Loucy (cell line): ENCODE measurements around the gene NAXE.

Experiments used
- H2AFZ ChIP-seq: fragments of 200-600 bp; sonication (generic); 2 replicates; pipeline ENCODE4 v1.6.0; 2016; ENCODE audit warnings: antibody characterized with exemption, mild to moderate bottlenecking, low read length, moderate library complexity
- H3F3A ChIP-seq: fragments of 200-600 bp; 2 replicates; pipeline ENCODE4 v1.6.0; 2016; ENCODE audit warnings: antibody characterized with exemption, low read depth, mild to moderate bottlenecking
- H3K27me3 ChIP-seq: fragments of 200-600 bp; sonication (generic); 2 replicates; pipeline ENCODE4 v1.6.1; 2014; ENCODE audit warnings: low read length, mild to moderate bottlenecking; ENCODE audit not compliant: insufficient read depth, poor library complexity, severe bottlenecking
- H3K36me3 ChIP-seq: fragments of 200-600 bp; sonication (generic); 2 replicates; pipeline ENCODE4 v1.6.1; 2016; ENCODE audit warnings: low read length; ENCODE audit not compliant: insufficient read depth
- H3K4me1 ChIP-seq: fragments of 200-600 bp; sonication (generic); 2 replicates; pipeline ENCODE4 v1.5.1; 2014; ENCODE audit warnings: low read length, mild to moderate bottlenecking; ENCODE audit not compliant: insufficient read depth, poor library complexity, severe bottlenecking
- H3K4me2 ChIP-seq: fragments of 200-600 bp; sonication (generic); 2 replicates; pipeline ENCODE4 v1.6.0; 2014; ENCODE audit warnings: antibody characterized with exemption, low read length, low read depth, mild to moderate bottlenecking; ENCODE audit not compliant: poor library complexity, severe bottlenecking
- H3K4me3 ChIP-seq: fragments of 200-600 bp; sonication (generic); 2 replicates; pipeline ENCODE4 v1.5.1; 2014; ENCODE audit warnings: low read length, mild to moderate bottlenecking, mixed read lengths; ENCODE audit not compliant: poor library complexity, severe bottlenecking
- H3K79me2 ChIP-seq: fragments of 200-600 bp; sonication (generic); 2 replicates; pipeline ENCODE4 v1.6.1; 2014; ENCODE audit warnings: low read length; ENCODE audit not compliant: insufficient read depth
- H3K9ac ChIP-seq: fragments of 200-600 bp; sonication (generic); 2 replicates; pipeline ENCODE4 v1.6.0; 2014; ENCODE audit warnings: mild to moderate bottlenecking, low read depth, low read length, moderate library complexity; ENCODE audit not compliant: poor library complexity, severe bottlenecking
- H3K9me2 ChIP-seq: fragments of 200-600 bp; sonication (generic); replicated peaks from 2 replicates; pipeline ENCODE4 v1.6.1; 2016; ENCODE audit warnings: low read depth, low read length, mixed read lengths
- H3K9me3 ChIP-seq: fragments of 200-600 bp; sonication (generic); 2 replicates; pipeline ENCODE4 v1.6.1; 2014; ENCODE audit warnings: mild to moderate bottlenecking, antibody characterized with exemption, low read length, low read depth; ENCODE audit not compliant: insufficient read depth
- H4K20me1 ChIP-seq: fragments of 200-600 bp; sonication (generic); 2 replicates; pipeline ENCODE4 v1.6.0; 2014; ENCODE audit warnings: antibody characterized with exemption, low read length, mild to moderate bottlenecking; ENCODE audit not compliant: insufficient read depth, poor library complexity, severe bottlenecking
- CTCF ChIP-seq: fragments of 200-600 bp; sonication (generic); conservative IDR thresholded peaks from 2 replicates; pipeline ENCODE4 v1.5.1; 2014; ENCODE audit warnings: mild to moderate bottlenecking, antibody characterized with exemption, low read length
- EZH2phosphoT487 ChIP-seq: fragments of 200-600 bp; IDR thresholded peaks from 2 replicates; pipeline ENCODE4 v1.6.1; 2018; ENCODE audit warnings: antibody characterized with exemption, mild to moderate bottlenecking, moderate library complexity, borderline replicate concordance

Gene NAXE

GRCh38 chr1:156549390-156549789, 42.2 kb upstream of the NAXE start:
- TF ChIP-seq EZH2phosphoT487 (no peak), CTCF (0 out of 2 replicates have a peak, but pooled peaks have one; percentile 19)
- no peaks in the 10 kb centered on the region for H3F3A ChIP-seq
- H3K79me2 ChIP-seq = no peaks in the 10 kb centered on the region
- no peaks in the 10 kb centered on the region for H3K4me1 ChIP-seq
- no peak overlapping the region for H3K9ac ChIP-seq
- no peaks in the 10 kb centered on the region for H3K27me3 ChIP-seq
- no peaks in the 10 kb centered on the region for H3K9me3 ChIP-seq
- no peaks in the 10 kb centered on the region for H3K9me2 ChIP-seq
- no peak overlapping the region for H3K4me2 ChIP-seq
- H4K20me1 ChIP-seq = no peaks in the 10 kb centered on the region
- peaks cover 10% of the 10 kb centered on the region; the same call in 1 of the 2 replicates for H3K36me3 ChIP-seq
- no peak overlapping the region for H2AFZ ChIP-seq
- H3K4me3 ChIP-seq = no peak overlapping the region

- Histone ChIP-seq H3K27me3 (no peaks in the 10 kb centered on the region), H3K9me3 (no peaks in the 10 kb centered on the region), H3K4me1 (no peaks in the 10 kb centered on the region), H3K9ac (no peak overlapping the region), H3K9me2 (no peaks in the 10 kb centered on the region), H2AFZ (no peak overlapping the region), H3K4me3 (no peak overlapping the region), H3K4me2 (no peak overlapping the region), H3K79me2 (no peaks in the 10 kb centered on the region), H3F3A (no peaks in the 10 kb centered on the region), H3K36me3 (peaks cover 10% of the 10 kb centered on the region; the same call in 1 of the 2 replicates), H4K20me1 (no peaks in the 10 kb centered on the region)
- no peak for TF ChIP-seq CTCF
- no peak for TF ChIP-seq EZH2phosphoT487
These were observed 41.7 kb upstream of the NAXE start for GRCh38 chr1:156549831-156550230.

- H3K4me1 ChIP-seq = no peaks in the 10 kb centered on the region
- no peaks in the 10 kb centered on the region for H3K9me2 ChIP-seq
- no peak overlapping the region for H2AFZ ChIP-seq
- no peaks in the 10 kb centered on the region for H4K20me1 ChIP-seq
- H3K9ac ChIP-seq = no peak overlapping the region
- no peaks in the 10 kb centered on the region for H3F3A ChIP-seq
- peaks cover 10% of the 10 kb centered on the region; the same call in 1 of the 2 replicates for H3K36me3 ChIP-seq
- no peak overlapping the region for H3K4me3 ChIP-seq
- no peaks in the 10 kb centered on the region for H3K9me3 ChIP-seq
- no peak overlapping the region for H3K4me2 ChIP-seq
- no peaks in the 10 kb centered on the region for H3K79me2 ChIP-seq
- TF ChIP-seq EZH2phosphoT487 = no peak
- no peaks in the 10 kb centered on the region for H3K27me3 ChIP-seq
These were observed 41.2 kb upstream of the NAXE start for GRCh38 chr1:156550346-156550745.

GRCh38 chr1:156551066-156551643, 40.4 kb upstream of the NAXE start:
- H3K36me3 ChIP-seq = peaks cover 10% of the 10 kb centered on the region; the same call in 1 of the 2 replicates
- no peak overlapping the region for H3K4me3 ChIP-seq
- no peak overlapping the region for H3K9ac ChIP-seq
- H3K9me2 ChIP-seq = no peaks in the 10 kb centered on the region
- H3K9me3 ChIP-seq = no peaks in the 10 kb centered on the region
- H3K79me2 ChIP-seq = no peaks in the 10 kb centered on the region
- H3K4me2 ChIP-seq = no peak overlapping the region
- H2AFZ ChIP-seq = no peak overlapping the region
- no peaks in the 10 kb centered on the region for H3F3A ChIP-seq
- H3K27me3 ChIP-seq = no peaks in the 10 kb centered on the region
- H3K4me1 ChIP-seq = no peaks in the 10 kb centered on the region
- TF ChIP-seq CTCF (no peak), EZH2phosphoT487 (no peak)
- no peaks in the 10 kb centered on the region for H4K20me1 ChIP-seq
